Activated CD4-positive, alpha-beta T cell treated with anti-CD3 and anti-CD28 coated beads for 48 hours (primary cell): ENCODE data around the gene LIMS1.
"Not testable (repeated sequence)": the region's sequence is repeated elsewhere in the genome, so short reads cannot be mapped to it uniquely, and the experiment has no call there.

Experiments used
- DNase-seq: peaks from one replicate; pipeline ENCODE4 v3.0.0-alpha.2; 2020

Gene LIMS1

GRCh38 chr2:108533832-108534583 is at the start of gene LIMS1:
Gene LIMS1, plus strand, starts transcription at chr2:108534470. Its CDS starts 93 bp downstream, at chr2:108534563.
- peak; percentile 90 for DNase-seq

DNA sequence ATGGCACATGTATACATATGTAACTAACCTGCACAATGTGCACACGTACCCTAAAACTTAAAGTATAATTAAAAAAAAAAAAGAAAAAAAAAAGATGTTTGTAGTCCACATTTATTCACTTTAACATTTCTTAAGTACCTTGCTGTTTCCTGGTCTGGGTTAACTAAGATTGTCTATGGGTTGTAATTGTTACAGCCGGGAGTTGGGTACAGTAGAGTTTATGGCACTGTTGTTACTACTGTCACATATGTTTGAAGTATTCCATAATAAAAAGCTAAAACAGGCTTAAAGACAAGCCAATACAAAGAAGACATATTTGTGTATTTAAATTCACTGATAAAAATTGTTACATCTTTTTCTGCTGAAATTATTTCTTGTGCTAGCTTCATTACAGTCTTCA is 49.0 kb upstream of the LIMS1 start:
- DNase-seq: no peak

- DNase-seq: no peak
These were observed 43.7 kb upstream of the LIMS1 start for GRCh38 chr2:108490506-108491122.

DNA sequence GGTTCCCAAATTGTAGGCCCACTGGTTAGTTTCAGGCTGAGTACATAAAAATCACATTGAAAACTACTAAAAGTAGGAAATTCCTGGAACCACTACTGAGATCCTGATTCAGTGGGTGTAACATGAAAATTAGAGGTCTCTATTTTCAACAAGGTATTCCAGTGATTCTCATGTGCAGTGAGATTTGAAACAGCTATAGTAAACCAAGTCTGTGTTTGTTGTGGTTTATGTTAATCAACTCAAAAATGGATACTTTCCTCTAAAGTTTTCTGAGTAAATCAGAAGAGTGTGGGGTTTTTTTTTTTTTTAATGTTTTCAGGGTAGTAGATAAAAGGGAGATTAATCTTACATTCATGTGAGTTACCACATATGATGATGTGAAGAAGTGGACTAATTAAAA is 42.4 kb upstream of the LIMS1 start:
- DNase-seq: no peak

- no peak for DNase-seq
These were observed 41.9 kb upstream of the LIMS1 start for GRCh38 chr2:108492364-108492763.

- not testable (repeated sequence) for DNase-seq
These were observed 38.1 kb upstream of the LIMS1 start for GRCh38 chr2:108496167-108496566.

DNA sequence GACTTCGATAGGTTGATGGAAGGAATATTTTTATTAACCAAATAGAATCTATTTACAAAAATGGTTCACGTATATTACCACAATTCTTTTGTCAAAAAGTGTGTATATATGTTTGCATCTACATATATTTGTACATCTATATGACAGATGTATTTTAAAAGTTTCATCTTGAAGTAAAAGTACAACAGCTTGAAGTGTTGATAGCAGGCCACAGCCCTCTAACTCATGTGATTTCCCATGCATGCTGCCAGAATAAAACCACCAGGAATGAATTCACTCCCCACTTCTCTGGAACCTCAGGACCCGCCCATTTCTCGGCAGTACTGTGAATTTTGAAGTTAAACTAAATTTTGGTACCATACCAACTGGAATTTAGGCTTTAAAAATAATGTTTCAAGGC is 26.6 kb upstream of the LIMS1 start:
- DNase-seq: not testable (repeated sequence)

GRCh38 chr2:108512431-108512830 is 21.8 kb upstream of the LIMS1 start:
- not testable (repeated sequence) for DNase-seq

- DNase-seq: not testable (repeated sequence)
These were observed 19.8 kb upstream of the LIMS1 start for GRCh38 chr2:108514478-108514877.

DNA sequence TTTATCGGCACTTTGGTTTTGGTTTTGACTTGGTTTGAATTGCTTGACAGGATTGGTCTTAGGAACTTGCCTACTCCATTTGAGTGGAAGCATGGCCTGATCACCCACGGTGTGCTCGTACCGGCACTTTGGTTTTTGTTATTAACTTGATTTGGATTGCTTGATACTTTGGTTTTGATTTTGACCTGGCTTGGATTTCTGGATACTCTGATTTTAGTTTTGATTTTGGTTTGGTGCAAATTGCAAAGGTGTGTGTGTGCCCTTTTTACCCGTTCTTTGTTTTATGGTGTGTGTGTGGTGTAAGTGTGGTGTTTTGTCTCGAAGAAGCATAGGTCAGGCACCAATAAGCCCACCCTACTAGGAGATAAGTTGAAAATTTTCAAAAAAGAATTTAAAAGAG is 9.6 kb upstream of the LIMS1 start:
- DNase-seq: not testable (repeated sequence)

DNA sequence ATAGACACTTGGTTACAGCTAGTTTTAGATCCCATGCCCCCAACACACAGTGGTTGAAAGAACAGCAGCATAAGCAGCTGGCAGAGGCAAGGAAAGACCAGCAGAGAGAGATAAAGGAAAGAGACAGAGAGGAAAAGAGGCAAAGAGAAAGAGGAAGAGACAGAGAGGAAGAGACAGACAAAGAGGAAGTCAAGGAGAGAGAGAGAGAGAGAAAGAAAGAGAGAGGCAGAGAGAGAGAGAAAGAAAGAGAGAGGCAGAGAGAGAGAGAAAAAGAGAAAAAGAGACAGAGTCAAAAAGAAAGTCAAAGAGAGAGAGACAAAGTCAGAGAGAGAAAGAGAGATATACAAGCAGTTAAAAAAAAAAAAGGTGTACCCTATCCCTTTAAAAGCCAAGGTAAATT is 9.0 kb upstream of the LIMS1 start:
- not testable (repeated sequence) for DNase-seq

DNA sequence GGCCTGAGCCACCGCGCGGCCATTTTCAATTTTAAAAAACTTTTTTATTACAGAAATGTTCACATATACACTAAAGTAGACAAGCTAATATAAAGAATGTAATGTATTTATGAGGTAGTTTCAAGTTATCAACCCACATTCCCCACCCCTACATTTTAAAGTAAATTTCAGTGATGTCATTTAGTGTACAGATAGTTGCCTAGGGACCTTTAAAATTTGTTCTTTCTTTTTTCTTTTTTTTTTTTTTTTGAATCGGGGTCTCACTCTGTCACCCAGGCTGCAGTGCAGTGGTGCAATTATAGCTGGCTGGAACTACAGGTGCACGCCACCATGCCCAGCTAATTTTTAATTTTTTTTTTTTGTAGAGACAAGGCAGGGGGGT is 2.6 kb upstream of the LIMS1 start:
- no peak for DNase-seq

GRCh38 chr2:108534584-108535356 is 500 bp downstream of the LIMS1 start:
- peak; percentile 51 for DNase-seq

DNA sequence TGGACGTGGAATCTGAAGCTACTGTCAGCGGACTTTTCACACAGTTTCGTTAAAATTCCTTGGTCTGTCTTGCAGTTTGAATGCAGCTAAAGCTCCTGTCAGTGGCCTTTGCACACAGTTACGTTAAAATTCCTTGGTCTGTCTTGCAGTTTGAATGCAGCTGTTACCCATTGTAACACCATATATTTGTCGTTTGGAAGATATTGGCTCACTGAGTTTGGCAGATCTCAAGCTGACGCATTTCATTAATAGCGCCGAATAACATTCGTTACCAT is 1.0 kb downstream of the LIMS1 start:
- no peak for DNase-seq

GRCh38 chr2:108536133-108536780 is 2.0 kb downstream of the LIMS1 start:
- DNase-seq: no peak

GRCh38 chr2:108536911-108537310 is 2.6 kb downstream of the LIMS1 start:
- no peak for DNase-seq

DNA sequence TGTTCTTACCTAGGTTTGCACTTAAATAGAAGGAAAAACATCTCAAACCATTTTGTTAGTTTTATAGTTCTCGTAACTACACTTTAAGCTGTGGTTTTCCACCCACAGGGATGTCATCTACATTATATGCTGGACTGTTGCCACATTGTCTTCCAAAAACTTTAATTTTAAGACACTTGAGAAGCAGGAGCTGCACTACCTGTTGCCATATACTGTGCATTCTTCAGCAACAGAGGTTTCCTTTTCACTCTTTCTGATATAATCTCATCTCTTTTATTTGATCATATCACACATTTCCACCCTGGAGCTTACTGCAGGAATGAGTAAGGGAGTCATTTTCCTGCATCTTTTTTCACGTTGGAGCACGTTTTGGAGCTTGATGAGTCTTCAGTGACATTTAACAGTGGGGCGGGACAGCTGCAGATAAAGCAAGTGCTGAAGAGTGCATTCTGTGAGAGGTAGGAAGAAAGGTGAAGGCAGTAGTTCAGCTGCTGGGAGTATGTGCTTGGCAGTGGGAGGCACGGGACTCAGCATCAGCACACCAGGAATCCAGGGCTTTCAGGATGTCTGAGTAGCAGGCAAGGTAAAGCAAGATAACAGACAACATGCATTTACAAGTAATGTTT is 3.8 kb downstream of the LIMS1 start:
- no peak for DNase-seq

GRCh38 chr2:108541451-108541850 is 7.2 kb downstream of the LIMS1 start:
- DNase-seq: no peak

GRCh38 chr2:108542071-108542470 is 7.8 kb downstream of the LIMS1 start:
- DNase-seq: no peak

GRCh38 chr2:108547606-108548005 is 13.3 kb downstream of the LIMS1 start:
- no peak for DNase-seq

DNA sequence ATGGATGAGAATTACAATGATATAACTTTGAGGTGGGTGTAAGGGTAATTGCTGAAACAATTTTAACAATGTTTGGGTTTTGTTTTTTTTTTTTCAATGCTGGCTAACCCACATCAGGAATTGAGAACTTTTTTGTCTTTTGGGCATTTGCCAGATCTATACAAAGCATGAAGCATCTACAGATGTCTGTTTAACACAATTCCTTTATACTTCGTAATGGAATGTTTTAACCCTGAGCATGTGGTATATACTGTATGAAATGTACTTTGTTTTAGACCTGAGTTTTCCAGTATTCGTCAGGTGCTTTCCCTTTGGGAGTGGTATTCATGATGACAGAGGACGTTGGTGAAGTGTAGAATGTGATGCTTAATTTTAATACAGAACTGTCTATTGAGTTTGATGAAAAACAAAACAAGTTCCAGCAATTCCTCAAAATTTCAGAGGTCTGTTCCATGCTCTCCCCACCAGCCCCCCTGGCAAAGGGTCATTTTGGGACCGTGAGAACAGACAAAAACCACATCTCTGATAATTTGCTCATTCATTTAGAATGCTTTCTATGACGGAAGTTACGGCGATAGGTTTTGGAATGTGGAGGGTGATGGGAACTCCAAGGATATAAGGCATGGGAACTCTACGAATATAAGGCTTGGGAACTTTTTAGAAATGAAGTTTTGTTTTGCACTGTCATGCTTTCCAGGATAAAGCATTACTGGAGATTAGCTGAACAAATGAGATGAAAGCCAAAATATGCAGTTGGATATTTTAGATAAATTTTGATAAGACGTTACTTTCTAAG is 14.1 kb downstream of the LIMS1 start:
- no peak for DNase-seq

DNA sequence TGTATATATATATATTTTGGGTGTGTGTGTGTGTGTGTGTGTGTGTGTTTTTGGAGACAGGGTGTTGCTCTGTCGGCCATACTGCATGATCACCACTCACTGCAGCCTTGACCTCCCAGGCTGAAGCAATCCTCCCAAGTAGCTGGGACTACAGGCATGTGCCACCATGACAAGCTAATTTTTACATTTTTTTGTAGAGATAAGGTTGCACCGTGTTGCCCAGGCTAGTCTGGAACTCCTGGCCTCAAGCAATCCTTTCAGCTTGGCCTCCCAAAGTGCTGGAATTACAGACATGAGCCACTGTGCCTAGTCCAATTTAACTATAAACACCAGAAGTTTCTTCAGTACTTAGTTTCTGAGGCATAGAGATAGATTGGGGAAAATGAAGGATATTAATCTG is 18.3 kb downstream of the LIMS1 start:
- no peak for DNase-seq
